Tibial artery (tissue), 4 donors: ENCODE results near the gene CTIF.

Experiments
- DNase-seq, 2 donors: peaks; one replicate each; pipeline ENCODE4 v3.0.0-alpha.2; 2019
- H3K27ac ChIP-seq, 2 donors: fragments of 200-600 bp; sonication (generic) in 1 of 2; 1 replicate in 1 of 2; 2 replicates in 1 of 2; pipeline ENCODE4 v1.5.1; 2018 to 2019; ENCODE audit warnings: mild to moderate bottlenecking in 1 of 2
- H3K27me3 ChIP-seq, 2 donors: fragments of 200-600 bp; sonication (generic) in 1 of 2; one replicate each; pipeline versions ENCODE4 v1.5.1 to v1.6.0; 2016 to 2019
- H3K36me3 ChIP-seq, 3 donors: fragments of 200-600 bp; sonication (generic) in 2 of 3; one replicate each; pipeline ENCODE4 v1.5.1; 2016 to 2019; ENCODE audit warnings: mild to moderate bottlenecking in 2 of 3
- H3K4me1 ChIP-seq, 4 donors: fragments of 200-600 bp; sonication (generic) in 2 of 4; 1 replicate in 3 of 4; 2 replicates in 1 of 4; pipeline ENCODE4 v1.5.1; 2016 to 2019
- H3K4me3 ChIP-seq, 2 donors: fragments of 200-600 bp; sonication (generic) in 1 of 2; 1 replicate in 1 of 2; 2 replicates in 1 of 2; pipeline ENCODE4 v1.5.1; 2018 to 2019; ENCODE audit warnings: mild to moderate bottlenecking in 2 of 2
- H3K9me3 ChIP-seq, 3 donors: fragments of 200-600 bp; sonication (generic) in 1 of 3; one replicate each; pipeline ENCODE4 v1.5.1; 2016 to 2019
- CTCF ChIP-seq, 2 experiments: fragments of 200-600 bp in 1 of 2; fragments of 450-650 bp in 1 of 2; IDR thresholded peaks; one replicate each; pipeline ENCODE4 v1.5.1; 2017 to 2019; ENCODE audit warnings: antibody characterized with exemption in 2 of 2, mild to moderate bottlenecking in 1 of 2, moderate library complexity in 1 of 2
- intact Hi-C: fragments of 100-400 bp; cut with DNase I; formaldehyde crosslinking; loops from one replicate; pipeline ENCODE4 v1.15.0; 2023; ENCODE audit warnings: low total_unique reads

CTIF gene

GRCh38 chr18:48857023-48857694 lies 318.3 kb downstream of the CTIF start:
- intact Hi-C loops: no loop called here
- Histone ChIP-seq H3K27ac (no peak overlapping the region), H3K4me3 (no peak overlapping the region), H3K36me3 (peaks cover 0 to 47% (median 12%) of the 10 kb centered on the region in 3 donors), H3K27me3 (no peaks in the 10 kb centered on the region), H3K4me1 (peaks cover 4 to 46% (median 16%) of the 10 kb centered on the region in 4 donors), H3K9me3 (no peaks in the 10 kb centered on the region)
- TF ChIP-seq CTCF (IDR thresholded peaks at IDR 0.05): no peak
- no peak for DNase-seq

GRCh38 chr18:48858676-48859075 lies 319.8 kb downstream of the CTIF start:
- peaks cover 0 to 47% (median 12%) of the 10 kb centered on the region in 3 donors for H3K36me3 ChIP-seq
- no peak overlapping the region for H3K4me3 ChIP-seq
- no peaks in the 10 kb centered on the region for H3K9me3 ChIP-seq
- TF ChIP-seq CTCF (IDR thresholded peaks at IDR 0.05): no peak
- H3K4me1 ChIP-seq: peaks cover 4 to 46% (median 23%) of the 10 kb centered on the region in 4 donors
- H3K27me3 ChIP-seq: no peaks in the 10 kb centered on the region
- H3K27ac ChIP-seq: peak overlapping the region in 1 of 2 donors; percentile 61
- intact Hi-C loops: no loop called here
- DNase-seq: no peak

GRCh38 chr18:48859311-48860268 lies 320.8 kb downstream of the CTIF start:
- TF ChIP-seq CTCF (IDR thresholded peaks at IDR 0.05): no peak
- H3K4me3 ChIP-seq: no peak overlapping the region
- H3K4me1 ChIP-seq: peaks cover 4 to 41% (median 23%) of the 10 kb centered on the region in 4 donors
- H3K9me3 ChIP-seq: no peaks in the 10 kb centered on the region
- DNase-seq: no peak
- intact Hi-C loops: no loop called here
- H3K27ac ChIP-seq: peak overlapping the region; percentile 61 to 75
- no peaks in the 10 kb centered on the region for H3K27me3 ChIP-seq
- peaks cover 0 to 47% (median 8%) of the 10 kb centered on the region in 3 donors for H3K36me3 ChIP-seq

GRCh38 chr18:48860269-48861180 lies 321.7 kb downstream of the CTIF start:
- H3K4me3 ChIP-seq: no peak overlapping the region
- DNase-seq: no peak
- no peak for TF ChIP-seq CTCF (IDR thresholded peaks at IDR 0.05)
- H3K4me1 ChIP-seq: peaks cover 4 to 41% (median 23%) of the 10 kb centered on the region in 4 donors
- no peaks in the 10 kb centered on the region for H3K27me3 ChIP-seq
- H3K27ac ChIP-seq: peak overlapping the region; percentile 68 to 75
- H3K36me3 ChIP-seq: peaks cover 0 to 47% (median 7%) of the 10 kb centered on the region in 3 donors
- H3K9me3 ChIP-seq: no peaks in the 10 kb centered on the region
- intact Hi-C loops: no loop called here

- Histone ChIP-seq H3K4me1 (peaks cover 4 to 45% (median 25%) of the 10 kb centered on the region in 4 donors), H3K27ac (peak overlapping the region; percentile 68 to 75), H3K9me3 (no peaks in the 10 kb centered on the region), H3K4me3 (no peak overlapping the region), H3K27me3 (no peaks in the 10 kb centered on the region), H3K36me3 (peaks cover 0 to 47% (median 7%) of the 10 kb centered on the region in 3 donors)
- DNase-seq: no peak
- intact Hi-C loops: no loop called here
- TF ChIP-seq CTCF (IDR thresholded peaks at IDR 0.05): no peak
These were observed 322.4 kb downstream of the CTIF start for GRCh38 chr18:48861181-48861708.
